MCF 10A (cell line): ENCODE data around the gene HYAL4. TPM values are rescaled to one million over a fixed set of nuclear protein-coding genes. Genes with fewer than 3 reads are reported as not detected.
"Not testable (repeated sequence)": the region's sequence is repeated elsewhere in the genome, so short reads cannot be mapped to it uniquely, and the experiment has no call there.

Experiments used
- BruUV-seq: library from RNA; stranded (reverse); fragments of 400-500 nt; replicated peaks from 2 replicates; lab custom pipeline; 2021; lab: Mats Ljungman, UMichigan
- CTCF ChIA-PET: fragments of 300-600 bp; sonication (Branson Sonifier 250); formaldehyde crosslinking; extraction: SDS; loops from one replicate; lab custom pipeline; 2021; ENCODE audit warnings: antibody characterized with exemption, inconsistent platforms; lab: Yijun Ruan, JAX
- POLR2A ChIA-PET: fragments of 300-600, 350-650 bp; sonication (Branson Sonifier 250); formaldehyde crosslinking; extraction: SDS; loops from one replicate; lab custom pipeline; 2020; ENCODE audit warnings: antibody characterized with exemption, inconsistent platforms; lab: Yijun Ruan, JAX
- DNase-seq: peaks from one replicate; pipeline ENCODE4 v3.0.0-alpha.2; 2018; ENCODE audit not compliant: unreplicated experiment
- H3K27ac Mint-ChIP-seq: one replicate; pipeline ENCODE4 v1.8.0; 2022; ENCODE audit warnings: mild to moderate bottlenecking, low read depth, mixed read lengths; ENCODE audit not compliant: unreplicated experiment
- H3K27me3 Mint-ChIP-seq: one replicate; pipeline ENCODE4 v1.8.0; 2022; ENCODE audit warnings: mixed read lengths; ENCODE audit not compliant: insufficient read depth, unreplicated experiment
- H3K36me3 Mint-ChIP-seq: one replicate; pipeline ENCODE4 v1.8.0; 2022; ENCODE audit warnings: mild to moderate bottlenecking, moderate library complexity, mixed read lengths; ENCODE audit not compliant: insufficient read depth, unreplicated experiment
- H3K4me1 Mint-ChIP-seq: one replicate; pipeline ENCODE4 v1.8.0; 2022; ENCODE audit warnings: mixed read lengths; ENCODE audit not compliant: insufficient read depth, unreplicated experiment
- H3K4me3 Mint-ChIP-seq: one replicate; pipeline ENCODE4 v1.8.0; 2022; ENCODE audit warnings: mild to moderate bottlenecking, moderate library complexity, mixed read lengths; ENCODE audit not compliant: unreplicated experiment
- H3K9me3 Mint-ChIP-seq: one replicate; pipeline ENCODE4 v1.8.0; 2022; ENCODE audit warnings: mixed read lengths; ENCODE audit not compliant: unreplicated experiment
- intact Hi-C: fragments of 100-400 bp; cut with micrococcal nuclease; formaldehyde crosslinking; loops from 2 replicates; pipeline ENCODE4 v1.14.1; 2022
- total RNA-seq: library from RNA; stranded (reverse); gene quantifications from 2 replicates; pipeline ENCODE4 v1.2.3, GENCODE V29; 2022
- TF ChIP-seq, protein P1 (sequence below): fragments of 200-600 bp; IDR thresholded peaks from one replicate; pipeline ENCODE4 v1.8.0; 2022; ENCODE audit warnings: antibody characterized with exemption, mild to moderate bottlenecking; ENCODE audit not compliant: unreplicated experiment

The HYAL4 gene
- total RNA-seq, 1 experiment from 2014 or later = not detected

DNA sequence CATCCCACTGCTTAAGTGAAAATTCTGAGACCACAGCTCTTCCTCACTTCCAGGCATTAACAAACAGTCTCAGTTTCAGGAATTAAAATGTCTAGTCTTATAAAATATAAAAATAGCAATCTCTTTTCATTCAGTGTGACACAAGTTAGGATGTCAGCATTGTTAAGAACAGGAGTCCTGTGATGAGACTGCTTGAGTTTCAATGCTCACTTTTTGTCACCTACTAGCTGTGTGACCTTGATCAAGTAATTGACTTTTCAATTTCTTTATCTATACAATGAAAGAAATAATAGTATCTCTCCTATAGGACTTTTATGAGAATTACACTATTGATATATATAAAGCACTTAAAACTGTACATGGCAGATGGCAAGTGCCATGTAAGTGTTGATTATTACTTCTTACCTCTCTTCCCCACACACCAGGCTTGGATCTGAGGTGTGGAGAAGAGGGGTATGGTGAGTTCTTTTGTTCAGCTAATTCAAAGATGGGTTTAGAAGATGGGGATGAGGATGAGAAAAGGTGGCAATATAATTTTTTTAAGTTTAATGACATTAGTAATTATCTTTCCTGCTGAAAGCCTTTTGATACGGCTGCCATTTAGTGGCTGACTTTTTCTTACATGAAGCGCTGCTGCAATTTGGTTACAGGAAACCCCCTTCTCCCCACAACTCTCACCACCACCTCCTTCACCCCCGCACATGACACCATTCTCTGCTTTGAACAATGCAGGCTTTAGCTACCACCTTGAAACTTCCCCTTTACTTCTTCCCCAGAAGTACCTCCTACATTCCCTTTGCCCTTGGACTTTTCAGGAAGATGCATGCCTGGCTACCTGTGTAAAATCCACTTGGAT is 20.8 kb upstream of the HYAL4 start:
- ChIA-PET CTCF (interaction anchor here (0.5 to 4.6 kb wide), 4 partner anchors 10 to 86 kb away, joined by 3 to 24 read pairs (median 6); no protein-coding TSS in a partner anchor), POLR2A (no interaction called here)
- no peak overlapping the region for H3K27ac Mint-ChIP-seq
- DNase-seq = no peak
- H3K27me3 Mint-ChIP-seq = no peaks in the 10 kb centered on the region
- no peaks in the 10 kb centered on the region for H3K9me3 Mint-ChIP-seq
- no peaks in the 10 kb centered on the region for H3K36me3 Mint-ChIP-seq
- TF ChIP-seq, protein P1, sequence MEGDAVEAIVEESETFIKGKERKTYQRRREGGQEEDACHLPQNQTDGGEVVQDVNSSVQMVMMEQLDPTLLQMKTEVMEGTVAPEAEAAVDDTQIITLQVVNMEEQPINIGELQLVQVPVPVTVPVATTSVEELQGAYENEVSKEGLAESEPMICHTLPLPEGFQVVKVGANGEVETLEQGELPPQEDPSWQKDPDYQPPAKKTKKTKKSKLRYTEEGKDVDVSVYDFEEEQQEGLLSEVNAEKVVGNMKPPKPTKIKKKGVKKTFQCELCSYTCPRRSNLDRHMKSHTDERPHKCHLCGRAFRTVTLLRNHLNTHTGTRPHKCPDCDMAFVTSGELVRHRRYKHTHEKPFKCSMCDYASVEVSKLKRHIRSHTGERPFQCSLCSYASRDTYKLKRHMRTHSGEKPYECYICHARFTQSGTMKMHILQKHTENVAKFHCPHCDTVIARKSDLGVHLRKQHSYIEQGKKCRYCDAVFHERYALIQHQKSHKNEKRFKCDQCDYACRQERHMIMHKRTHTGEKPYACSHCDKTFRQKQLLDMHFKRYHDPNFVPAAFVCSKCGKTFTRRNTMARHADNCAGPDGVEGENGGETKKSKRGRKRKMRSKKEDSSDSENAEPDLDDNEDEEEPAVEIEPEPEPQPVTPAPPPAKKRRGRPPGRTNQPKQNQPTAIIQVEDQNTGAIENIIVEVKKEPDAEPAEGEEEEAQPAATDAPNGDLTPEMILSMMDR = no peak
- peaks cover 8% of the 10 kb centered on the region for H3K4me1 Mint-ChIP-seq
- intact Hi-C loops = no loop called here
- no peak overlapping the region for H3K4me3 Mint-ChIP-seq
- no TSS peak for BruUV-seq

DNA sequence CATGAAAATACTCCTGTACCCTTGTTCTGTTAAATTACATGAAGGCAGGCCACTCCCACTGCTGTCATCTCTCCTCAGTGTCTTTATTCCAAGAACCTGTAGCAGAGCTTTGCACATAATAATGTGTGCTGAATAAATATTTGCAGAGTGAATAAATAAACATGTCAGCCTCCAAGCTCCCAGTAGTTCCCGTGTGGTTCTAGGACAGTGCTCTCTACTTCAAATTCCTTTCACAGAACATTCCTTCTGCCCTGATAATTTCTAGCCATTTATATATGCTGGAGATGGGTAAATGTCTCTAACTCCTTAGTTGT is 20.3 kb upstream of the HYAL4 start:
- ChIA-PET CTCF (interaction anchor here (0.8 to 4.6 kb wide), 3 partner anchors 27 to 188 kb away, joined by 3 to 24 read pairs (median 7); no protein-coding TSS in a partner anchor), POLR2A (no interaction called here)
- Mint-ChIP-seq H3K27ac (no peak overlapping the region), H3K36me3 (no peaks in the 10 kb centered on the region), H3K4me1 (peaks cover 7% of the 10 kb centered on the region), H3K9me3 (no peaks in the 10 kb centered on the region), H3K27me3 (no peaks in the 10 kb centered on the region), H3K4me3 (no peak overlapping the region)
- DNase-seq = no peak
- TF ChIP-seq, protein P1 = no peak
- BruUV-seq = no TSS peak
- intact Hi-C loops = no loop called here

DNA sequence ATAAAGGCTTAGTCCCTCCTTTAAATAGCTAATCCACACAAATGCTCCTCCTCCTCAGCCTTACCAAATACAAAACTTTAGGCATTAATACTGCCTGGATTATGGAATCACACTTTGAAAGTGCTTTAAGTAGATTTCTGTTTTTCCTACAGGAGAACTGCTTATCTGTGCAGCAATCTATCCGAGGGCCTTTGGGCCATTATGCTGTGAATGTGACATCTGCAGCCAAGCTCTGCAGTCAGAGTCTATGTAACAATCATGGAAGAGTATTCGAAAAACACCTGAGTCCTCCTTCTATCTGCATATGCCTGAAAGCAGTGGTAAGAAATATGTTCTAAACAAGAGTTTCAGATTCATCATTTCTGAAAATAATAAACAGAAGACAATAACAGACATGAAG is 16.2 kb upstream of the HYAL4 start:
- BruUV-seq = no TSS peak
- Mint-ChIP-seq H3K4me3 (no peak overlapping the region), H3K27ac (no peak overlapping the region), H3K36me3 (no peaks in the 10 kb centered on the region), H3K27me3 (no peaks in the 10 kb centered on the region), H3K9me3 (no peaks in the 10 kb centered on the region), H3K4me1 (peaks cover 7% of the 10 kb centered on the region)
- intact Hi-C loops = no loop called here
- ChIA-PET POLR2A (no interaction called here), CTCF (interaction anchor here (0.6 kb wide), 1 partner anchor 247 kb away, joined by 3 read pairs; no protein-coding TSS in a partner anchor)
- TF ChIP-seq, protein P1 = no peak
- DNase-seq = no peak

DNA sequence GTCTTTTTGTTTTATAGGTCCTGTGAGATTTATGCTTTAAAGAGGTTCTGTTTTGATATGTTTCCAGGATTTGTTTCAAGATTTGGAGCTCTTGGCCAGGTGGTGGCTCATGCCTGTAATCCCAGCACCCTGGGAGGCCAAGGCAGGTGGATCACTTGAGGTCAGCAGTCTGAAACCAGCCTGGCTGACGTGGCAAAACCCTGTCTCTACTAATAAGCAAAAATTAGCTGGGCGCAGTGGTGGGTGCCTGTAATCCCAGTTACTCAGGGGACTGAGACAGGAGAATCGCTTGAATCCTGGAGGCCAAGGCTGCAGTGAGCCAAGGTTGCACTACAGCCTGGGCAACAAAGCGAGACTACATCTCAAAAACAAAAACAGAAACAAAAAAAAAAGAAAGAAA is 8.3 kb upstream of the HYAL4 start:
- ChIA-PET POLR2A (no interaction called here), CTCF (interaction anchor here (0.7 to 0.8 kb wide), 2 partner anchors 27 to 38 kb away, joined by 3 read pairs; no protein-coding TSS in a partner anchor)
- Mint-ChIP-seq H3K27ac (no peak overlapping the region), H3K9me3 (no peaks in the 10 kb centered on the region), H3K4me3 (no peak overlapping the region), H3K27me3 (no peaks in the 10 kb centered on the region), H3K36me3 (no peaks in the 10 kb centered on the region), H3K4me1 (no peaks in the 10 kb centered on the region)
- intact Hi-C loops = no loop called here
- BruUV-seq = no TSS peak
- no peak for DNase-seq
- TF ChIP-seq, protein P1 = no peak

DNA sequence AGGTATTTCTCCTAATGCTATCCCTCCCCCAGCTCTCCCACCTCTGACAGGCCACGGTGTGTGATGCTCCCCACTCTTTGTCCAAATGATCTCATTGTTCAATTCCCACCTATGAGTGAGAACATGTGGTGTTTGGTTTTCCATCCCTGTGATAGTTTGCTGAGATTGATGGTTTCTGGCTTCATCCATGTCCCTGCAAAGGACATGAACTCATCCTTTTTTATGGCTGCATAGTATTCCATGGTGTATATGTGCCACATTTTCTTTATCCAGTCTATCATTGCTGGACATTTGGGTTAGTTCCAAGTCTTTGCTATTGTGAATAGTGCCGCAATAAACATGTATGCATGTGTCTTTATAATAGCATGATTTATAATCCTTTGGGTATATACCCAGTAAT is 5.9 kb upstream of the HYAL4 start:
- H3K4me3 Mint-ChIP-seq, H3K27me3 Mint-ChIP-seq, H3K9me3 Mint-ChIP-seq, DNase-seq, H3K4me1 Mint-ChIP-seq, BruUV-seq, POLR2A ChIA-PET, H3K27ac Mint-ChIP-seq, CTCF ChIA-PET, intact Hi-C loops, H3K36me3 Mint-ChIP-seq: not testable (repeated sequence)

DNA sequence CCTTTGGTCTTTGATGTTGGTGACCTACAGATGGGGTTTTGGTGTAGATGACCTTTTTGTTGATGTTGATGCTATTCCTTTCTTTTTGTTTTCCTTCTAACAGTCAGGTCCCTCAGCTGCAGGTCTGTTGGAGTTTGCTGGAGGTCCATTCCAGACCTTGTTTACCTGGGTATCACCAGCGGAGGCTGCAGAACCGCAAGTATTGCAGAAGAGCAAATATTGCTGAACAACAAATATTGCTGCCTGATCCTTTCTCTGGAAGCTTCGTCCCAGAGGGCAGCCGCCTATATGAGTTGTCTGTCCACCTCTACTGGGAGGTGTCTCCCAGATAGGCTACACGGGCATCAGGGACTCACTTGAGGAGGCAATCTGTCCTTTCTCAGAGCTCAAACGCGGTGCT is 827 bp upstream of the HYAL4 start:
- H3K36me3 Mint-ChIP-seq, intact Hi-C loops, H3K27me3 Mint-ChIP-seq, H3K4me3 Mint-ChIP-seq, DNase-seq, H3K27ac Mint-ChIP-seq, BruUV-seq, H3K9me3 Mint-ChIP-seq: not testable (repeated sequence)
- CTCF ChIA-PET = interaction anchor here (1.2 kb wide), 1 partner anchor 11 kb away, joined by 4 read pairs; no protein-coding TSS in a partner anchor
- H3K4me1 Mint-ChIP-seq = peaks cover 14% of the 10 kb centered on the region
- POLR2A ChIA-PET = interaction anchor here (0.7 to 1.4 kb wide), 2 partner anchors 9 to 230 kb away, joined by 3 to 5 read pairs; no protein-coding TSS in a partner anchor
